ENCODE results near the gene SCML1. TPM values are rescaled to one million over a fixed set of nuclear protein-coding genes. Genes with fewer than 3 reads are reported as not detected.

SCML1 gene
- total and polyA plus RNA-seq, 2 of the 8 experiments (the other 6 are each of a cell fraction or from before 2014, with no cell fraction given): 2.2 to 2.5 TPM

GRCh38 chrX:17725181-17725580 lies 12.1 kb upstream of the SCML1 start:
- H3K27me3 ChIP-seq (replicated peaks in 1 of 4; ENCODE audit: control insufficient read depth in 3 of 4, extremely low read depth in 1 of 4, insufficient read depth in 3 of 4, low read length in 3 of 4): no peaks in the 10 kb centered on the region; a peak in 2 of 7 replicates
- H2BK20ac ChIP-seq (ENCODE audit: low read length): no peak overlapping the region
- no peak overlapping the region for H2BK5ac ChIP-seq (ENCODE audit: low read depth, low read length)
- no peaks in the 10 kb centered on the region for H3K79me1 ChIP-seq (ENCODE audit: low read depth, low read length)
- no peak overlapping the region for H3K14ac ChIP-seq (ENCODE audit: insufficient read length)
- 71% methylated on average over 2 of the region's 2 CpGs; no CpG with 5 or more reads in 1 of the 2 experiments for WGBS, 2 experiments (ENCODE audit: extremely low coverage in 1 of 2, insufficient coverage in 1 of 2, insufficient read length in 1 of 2, insufficient replicate concordance in 2 of 2, low coverage in 1 of 2, low lambda C conversion rate in 2 of 2, missing lambda C conversion rate in 1 of 2)
- no peak overlapping the region for H3K9ac ChIP-seq (replicated peaks in 1 of 4; ENCODE audit: extremely low read depth in 1 of 4, low read depth in 3 of 4, low read length in 3 of 4)
- H3K79me2 ChIP-seq (ENCODE audit: control insufficient read depth in 1 of 2, insufficient read depth in 2 of 2, low read length in 2 of 2): no peaks in the 10 kb centered on the region
- no peak overlapping the region for H4K8ac ChIP-seq (ENCODE audit: extremely low read depth, insufficient read depth, low read length)
- peaks cover 0 to 4% (median 2%) of the 10 kb centered on the region in 4 experiments; a peak in 2 of 7 replicates for H3K4me1 ChIP-seq (replicated peaks in 1 of 4; ENCODE audit: control insufficient read depth in 3 of 4, insufficient read depth in 4 of 4, low read length in 3 of 4)
- DNase-seq (ENCODE audit: low read depth in 1 of 2, low spot score in 2 of 2) (no peak), FAIRE-seq (no peak)
- no peak overlapping the region for H2BK15ac ChIP-seq (ENCODE audit: low read length)
- H3K9me3 ChIP-seq (ENCODE audit: insufficient read depth in 2 of 2, low read depth in 1 of 2, low read length in 1 of 2): no peaks in the 10 kb centered on the region
- no peak overlapping the region for H3K27ac ChIP-seq (ENCODE audit: low read depth, low read length)
- H4K20me1 ChIP-seq (replicated peaks in 1 of 2; ENCODE audit: control insufficient read depth in 1 of 2, insufficient read depth in 2 of 2, low read length in 2 of 2): no peaks in the 10 kb centered on the region
- H3K23ac ChIP-seq (ENCODE audit: insufficient read length): no peak overlapping the region
- no peak overlapping the region for H2AFZ ChIP-seq (ENCODE audit: low read length)
- H4K91ac ChIP-seq (replicated peaks; ENCODE audit: insufficient read length, low read length): no peak overlapping the region
- no peak overlapping the region for H3K4me3 ChIP-seq (ENCODE audit: extremely low read depth in 1 of 4, insufficient read depth in 2 of 4, low read depth in 3 of 4, low read length in 4 of 4)
- no peak overlapping the region for H3K4ac ChIP-seq (replicated peaks; ENCODE audit: insufficient read length, low read depth, low read length)
- H4K5ac ChIP-seq (ENCODE audit: insufficient read length, low read depth, low read length): no peak overlapping the region
- no peak overlapping the region for H2BK120ac ChIP-seq (replicated peaks; ENCODE audit: low read depth, low read length)
- TF ChIP-seq ZNF274 (IDR thresholded peaks at IDR 0.05; ENCODE audit: borderline replicate concordance, extremely low read depth, low read length): no peak
- TF ChIP-seq, protein P1, sequence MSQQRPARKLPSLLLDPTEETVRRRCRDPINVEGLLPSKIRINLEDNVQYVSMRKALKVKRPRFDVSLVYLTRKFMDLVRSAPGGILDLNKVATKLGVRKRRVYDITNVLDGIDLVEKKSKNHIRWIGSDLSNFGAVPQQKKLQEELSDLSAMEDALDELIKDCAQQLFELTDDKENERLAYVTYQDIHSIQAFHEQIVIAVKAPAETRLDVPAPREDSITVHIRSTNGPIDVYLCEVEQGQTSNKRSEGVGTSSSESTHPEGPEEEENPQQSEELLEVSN (IDR thresholded peaks at IDR 0.05): no peak
- no peak for TF ChIP-seq KDM4A (IDR thresholded peaks at IDR 0.05; ENCODE audit: low read depth, low read length, severe bottlenecking)
- no peak for TF ChIP-seq CHD1 (IDR thresholded peaks at IDR 0.05; ENCODE audit: low read depth, low read length)
- TF ChIP-seq, protein P2, sequence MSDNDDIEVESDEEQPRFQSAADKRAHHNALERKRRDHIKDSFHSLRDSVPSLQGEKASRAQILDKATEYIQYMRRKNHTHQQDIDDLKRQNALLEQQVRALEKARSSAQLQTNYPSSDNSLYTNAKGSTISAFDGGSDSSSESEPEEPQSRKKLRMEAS (IDR thresholded peaks at IDR 0.05): no peak
- no peak for TF ChIP-seq ASH2L (IDR thresholded peaks at IDR 0.05; ENCODE audit: low read length)
- no peak for TF ChIP-seq SP2 (IDR thresholded peaks at IDR 0.05; ENCODE audit: low read length)
- no peak for TF ChIP-seq RNF2 (IDR thresholded peaks at IDR 0.05; ENCODE audit: borderline replicate concordance, low read depth, low read length, missing control alignments, poor library complexity, severe bottlenecking)
- no peak for TF ChIP-seq SIN3A (conservative IDR thresholded peaks at IDR 0.05 in 1 of 2, IDR thresholded peaks at IDR 0.05 in 1 of 2; ENCODE audit: low read depth in 1 of 2, low read length in 2 of 2)
- no peaks in the 10 kb centered on the region for H3K23me2 ChIP-seq (ENCODE audit: low read depth, low read length)
- H2AK5ac ChIP-seq (ENCODE audit: low read depth, low read length): no peak overlapping the region
- CTCF ChIA-PET (ENCODE audit: partially characterized antibody): interaction anchor here (0.6 to 1.0 kb wide), 3 partner anchors 20 to 621 kb away, joined by 3 read pairs; no protein-coding TSS in a partner anchor
- POLR2A ChIA-PET (ENCODE audit: partially characterized antibody): no interaction called here
- H2BK12ac ChIP-seq (ENCODE audit: low read depth, low read length): no peak overlapping the region
- H3K4me2 ChIP-seq (ENCODE audit: insufficient read depth in 1 of 2, low read depth in 2 of 2, low read length in 2 of 2): no peak overlapping the region
- 0 out of 8 replicates have a peak, but pooled peaks cover 0 to 3% (median 0%) of the 10 kb centered on the region in 4 experiments for H3K36me3 ChIP-seq (ENCODE audit: control insufficient read depth in 2 of 4, insufficient read depth in 4 of 4, low read length in 3 of 4)
- H3K56ac ChIP-seq (replicated peaks; ENCODE audit: insufficient read length, low read depth, low read length): no peak overlapping the region
- H3K18ac ChIP-seq (ENCODE audit: extremely low read depth, low read length): no peak overlapping the region
